Measurements from ENCODE around the gene MEGF6. TPM values are rescaled to one million over a fixed set of nuclear protein-coding genes. Genes with fewer than 3 reads are reported as not detected.

MEGF6 gene
- total RNA-seq, 1 experiment from 2014 or later, result 14.3 TPM

- H3K9me3 Mint-ChIP-seq (ENCODE audit: unreplicated experiment), result no peaks in the 10 kb centered on the region
- CTCF ChIA-PET, result interaction anchor here (0.9 to 2.2 kb wide), 4 partner anchors 11 to 116 kb away, joined by 3 to 12 read pairs (median 4); no protein-coding TSS in a partner anchor
- POLR2A ChIA-PET, result interaction anchor here (0.9 kb wide), 1 partner anchor 17 kb away, joined by 3 read pairs; no protein-coding TSS in a partner anchor
- no peak overlapping the region for H3K27ac Mint-ChIP-seq (ENCODE audit: low read depth, unreplicated experiment)
- BruUV-seq (replicated peaks), result no TSS peak
- H3K4me3 Mint-ChIP-seq (ENCODE audit: unreplicated experiment), result no peak overlapping the region
- no peak for DNase-seq (ENCODE audit: unreplicated experiment)
- TF ChIP-seq CTCF (IDR thresholded peaks at IDR 0.05; ENCODE audit: unreplicated experiment), result no peak
- H3K27me3 Mint-ChIP-seq (ENCODE audit: insufficient read depth, unreplicated experiment), result no peaks in the 10 kb centered on the region
- intact Hi-C loops (cut with micrococcal nuclease), result no loop called here
- peaks cover 13% of the 10 kb centered on the region for H3K4me1 Mint-ChIP-seq (ENCODE audit: insufficient read depth, unreplicated experiment)
- peaks cover 8% of the 10 kb centered on the region for H3K36me3 Mint-ChIP-seq (ENCODE audit: insufficient read depth, unreplicated experiment)
Measured at GRCh38 chr1:3507636-3508275, 103.6 kb downstream of the MEGF6 start.

GRCh38 chr1:3506943-3507342 is 104.4 kb downstream of the MEGF6 start:
- H3K27ac Mint-ChIP-seq (ENCODE audit: low read depth, unreplicated experiment), result no peak overlapping the region
- no TSS peak for BruUV-seq (replicated peaks)
- TF ChIP-seq CTCF (IDR thresholded peaks at IDR 0.05; ENCODE audit: unreplicated experiment), result no peak
- H3K36me3 Mint-ChIP-seq (ENCODE audit: insufficient read depth, unreplicated experiment), result peaks cover 12% of the 10 kb centered on the region
- DNase-seq (ENCODE audit: unreplicated experiment), result no peak
- H3K4me3 Mint-ChIP-seq (ENCODE audit: unreplicated experiment), result no peak overlapping the region
- ChIA-PET CTCF (interaction anchor here (0.9 to 2.2 kb wide), 4 partner anchors 12 to 117 kb away, joined by 3 to 12 read pairs (median 4); no protein-coding TSS in a partner anchor), POLR2A (interaction anchor here (0.9 kb wide), 1 partner anchor 18 kb away, joined by 3 read pairs; no protein-coding TSS in a partner anchor)
- intact Hi-C loops (cut with micrococcal nuclease), result no loop called here
- peaks cover 13% of the 10 kb centered on the region for H3K4me1 Mint-ChIP-seq (ENCODE audit: insufficient read depth, unreplicated experiment)
- no peaks in the 10 kb centered on the region for H3K27me3 Mint-ChIP-seq (ENCODE audit: insufficient read depth, unreplicated experiment)
- H3K9me3 Mint-ChIP-seq (ENCODE audit: unreplicated experiment), result no peaks in the 10 kb centered on the region

GRCh38 chr1:3506041-3506440 is 105.3 kb downstream of the MEGF6 start:
- BruUV-seq (replicated peaks), result no TSS peak
- H3K27ac Mint-ChIP-seq (ENCODE audit: low read depth, unreplicated experiment), result no peak overlapping the region
- H3K27me3 Mint-ChIP-seq (ENCODE audit: insufficient read depth, unreplicated experiment), result no peaks in the 10 kb centered on the region

More at GRCh38 chr1:3506041-3506440, 105.3 kb downstream of the MEGF6 start:
- no peak for TF ChIP-seq CTCF (IDR thresholded peaks at IDR 0.05; ENCODE audit: unreplicated experiment)
- POLR2A ChIA-PET, result interaction anchor here (1.2 kb wide), 1 partner anchor 24 kb away, joined by 4 read pairs; no protein-coding TSS in a partner anchor
- intact Hi-C loops (cut with micrococcal nuclease), result no loop called here
- no peak for DNase-seq (ENCODE audit: unreplicated experiment)
- Mint-ChIP-seq H3K36me3 (ENCODE audit: insufficient read depth, unreplicated experiment) (peaks cover 12% of the 10 kb centered on the region), H3K4me1 (ENCODE audit: insufficient read depth, unreplicated experiment) (peaks cover 13% of the 10 kb centered on the region), H3K9me3 (ENCODE audit: unreplicated experiment) (no peaks in the 10 kb centered on the region), H3K4me3 (ENCODE audit: unreplicated experiment) (no peak overlapping the region)
- CTCF ChIA-PET, result no interaction called here

Measured in MCF 10A (cell line).